Skeletal muscle cell (primary cell): ENCODE data around the gene FER.
"Not testable (repeated sequence)": the region's sequence is repeated elsewhere in the genome, so short reads cannot be mapped to it uniquely, and the experiment has no call there.

Experiments
- DNase-seq: peaks from one replicate; pipeline ENCODE4 v3.0.0-alpha.2; 2010; ENCODE audit warnings: low read depth
- H3K4me3 ChIP-seq: 2 replicates; pipeline ENCODE4 v1.5.1; 2011; ENCODE audit warnings: low read depth, mild to moderate bottlenecking, control low read depth, low read length, moderate library complexity

Gene FER

GRCh38 chr5:108743319-108743718, 4.4 kb upstream of the FER start:
- DNase-seq, result no peak
- H3K4me3 ChIP-seq, result no peak overlapping the region

- DNase-seq, result no peak
- H3K4me3 ChIP-seq, result no peak overlapping the region
These were observed 3.9 kb upstream of the FER start for GRCh38 chr5:108743846-108744245.

DNA sequence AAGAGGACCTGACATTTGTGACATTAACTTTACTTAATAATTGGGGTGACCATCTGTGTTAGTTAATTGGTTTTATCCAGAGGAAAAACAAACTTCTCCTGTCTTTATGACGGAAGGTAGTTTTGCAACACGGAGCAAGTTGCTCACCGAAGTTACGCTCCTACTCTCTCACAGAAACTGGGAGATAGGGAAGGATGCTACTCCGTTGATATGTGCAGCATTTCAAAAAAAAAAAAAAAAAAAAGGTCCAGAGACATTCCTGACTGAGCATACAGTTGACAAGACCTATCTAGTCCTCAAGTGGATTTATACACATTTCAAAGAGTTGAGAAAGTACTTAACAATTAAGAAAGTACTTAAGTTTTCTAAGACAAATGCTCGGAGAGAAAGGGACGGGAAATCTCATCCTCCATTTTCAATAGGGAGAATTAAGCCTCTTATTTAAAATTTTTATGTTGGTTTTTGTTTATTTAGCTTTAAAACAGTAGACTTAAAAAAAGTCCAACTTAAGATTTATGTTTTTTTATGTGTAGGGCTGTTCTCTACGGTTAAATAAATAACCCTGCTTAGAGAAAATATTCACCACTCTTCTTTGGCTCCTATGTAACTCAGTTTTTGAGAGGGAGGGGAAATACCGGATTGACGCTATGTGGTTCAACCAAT, 455 bp upstream of the FER start:
- peak overlapping the region; percentile 84 for H3K4me3 ChIP-seq
- no peak for DNase-seq

DNA sequence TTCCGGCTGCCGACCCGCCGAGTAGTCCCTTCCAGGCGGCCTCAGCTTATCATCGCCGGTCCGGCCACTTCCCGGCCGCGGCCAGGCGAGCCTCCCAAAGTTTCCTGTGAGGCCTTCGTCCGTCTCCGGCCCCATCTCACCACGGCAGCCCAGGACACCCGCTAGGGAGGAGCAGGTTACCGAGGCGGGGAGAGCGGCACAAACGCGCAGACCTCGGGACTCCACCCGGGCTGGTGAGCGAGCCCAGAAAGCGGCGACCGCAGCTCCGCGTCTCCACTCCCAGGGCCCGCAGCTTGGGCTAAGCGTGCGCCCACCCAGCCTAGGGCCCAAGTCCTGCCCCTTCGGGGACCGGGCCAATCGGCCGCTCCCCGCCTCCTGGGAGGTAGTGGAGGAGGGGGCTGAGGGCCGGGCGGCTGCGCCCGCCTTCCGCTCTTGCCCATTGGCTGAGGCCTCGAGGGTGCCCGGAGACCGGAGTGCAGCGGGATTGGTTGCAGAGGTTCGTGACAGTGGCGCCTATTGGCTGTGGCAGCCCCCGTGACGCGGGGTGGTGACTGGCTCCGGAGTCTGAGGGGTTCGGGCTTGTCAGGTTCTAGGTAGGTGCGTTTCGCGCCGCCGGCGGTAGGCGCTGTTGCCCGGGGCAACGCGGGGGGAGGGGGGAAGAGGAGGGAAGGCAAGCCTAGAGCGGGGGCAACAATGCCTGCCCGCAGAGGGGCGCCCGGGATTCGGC, 867 bp downstream of the FER start:
- peak; percentile 98 for DNase-seq
- H3K4me3 ChIP-seq, result peak overlapping the region; percentile 84

- H3K4me3 ChIP-seq, result peak overlapping the region; percentile 84
- DNase-seq, result peak; percentile 25
These were observed 1.6 kb downstream of the FER start for GRCh38 chr5:108749128-108749861.

DNA sequence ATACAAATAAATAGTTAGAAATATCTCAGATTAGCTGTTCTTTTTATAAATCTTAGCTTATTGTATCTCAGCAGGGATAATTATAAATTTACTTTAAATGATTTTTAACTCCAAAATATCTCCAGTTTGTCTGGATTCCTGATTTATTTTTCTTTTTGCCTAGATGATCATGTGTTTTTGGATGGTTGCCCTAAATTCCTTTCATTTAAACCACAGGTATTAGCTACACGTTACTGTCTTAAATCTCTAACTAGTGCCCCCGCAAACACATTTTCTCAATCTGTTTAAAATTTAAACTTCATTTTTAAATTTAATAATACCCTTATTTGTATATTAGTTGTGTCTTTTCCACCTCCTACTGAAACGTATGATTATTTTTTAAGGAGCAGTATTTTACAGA, 5.6 kb downstream of the FER start:
- H3K4me3 ChIP-seq, result no peak overlapping the region
- no peak for DNase-seq

- no peak for DNase-seq
- no peak overlapping the region for H3K4me3 ChIP-seq
These were observed 6.2 kb downstream of the FER start for GRCh38 chr5:108753877-108754276.

DNA sequence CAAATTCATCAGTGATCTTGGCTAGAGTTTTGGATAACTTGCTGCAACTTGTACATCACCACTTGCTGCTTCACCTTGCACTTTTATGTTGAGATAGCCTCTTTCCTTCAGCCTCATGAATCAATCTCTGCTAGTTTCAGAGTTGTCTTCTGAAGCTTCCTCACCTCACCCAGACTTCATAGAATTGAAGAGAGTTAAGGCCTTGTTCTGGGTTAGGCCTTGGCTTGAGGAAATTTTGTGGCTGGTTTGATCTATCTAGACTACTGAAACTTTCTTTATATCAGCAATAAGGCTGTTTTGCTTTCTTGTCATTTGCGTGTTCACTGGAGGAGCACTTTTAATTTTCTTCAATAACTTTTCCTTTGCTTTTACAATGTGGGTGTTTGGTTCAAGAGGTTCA, 12.8 kb downstream of the FER start:
- no peak for DNase-seq

DNA sequence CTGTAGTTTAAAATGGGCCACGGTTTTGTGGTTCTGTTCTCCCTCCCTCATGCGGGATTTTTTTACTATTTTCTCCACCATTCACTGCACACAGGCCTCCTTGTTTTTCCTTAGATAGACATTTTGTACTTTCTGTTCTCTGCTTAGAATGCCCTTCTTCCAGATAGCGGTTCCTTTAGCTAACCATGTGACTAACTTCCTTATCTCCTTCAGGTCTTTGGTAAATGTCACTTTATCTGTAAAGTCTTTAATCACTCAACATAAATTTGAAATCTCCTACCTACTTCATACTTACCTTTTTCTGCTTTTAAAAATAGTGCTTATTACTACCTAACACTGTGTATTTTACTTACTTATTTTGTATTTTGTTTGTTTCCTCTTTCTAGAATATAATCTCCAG, 15.0 kb downstream of the FER start:
- no peak for DNase-seq
- H3K4me3 ChIP-seq, result no peak overlapping the region

More for the DNA sequence above, 12.8 kb downstream of the FER start:
- H3K4me3 ChIP-seq, result no peak overlapping the region

- no peak for DNase-seq
- H3K4me3 ChIP-seq, result no peak overlapping the region
These were observed 15.7 kb downstream of the FER start for GRCh38 chr5:108763222-108763916.

DNA sequence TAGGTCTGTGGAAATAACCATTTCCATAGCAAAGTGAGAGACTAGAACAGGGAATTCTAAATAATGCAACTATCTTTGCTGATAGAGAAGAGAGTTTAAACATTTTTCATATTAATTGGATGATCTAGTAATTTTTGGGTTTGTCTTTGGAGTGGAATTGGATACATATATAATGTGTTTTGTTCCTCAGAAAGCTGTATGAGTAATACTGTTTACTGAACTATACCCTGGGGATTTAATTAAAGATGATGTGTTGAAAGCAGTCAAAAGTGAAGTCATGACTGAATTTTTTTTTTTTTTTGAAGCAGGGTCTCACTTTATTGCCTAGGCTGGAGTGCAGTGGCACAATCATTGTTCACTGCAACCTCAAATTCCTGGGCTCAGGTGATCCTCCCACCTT, 17.9 kb downstream of the FER start:
- no peak overlapping the region for H3K4me3 ChIP-seq
- DNase-seq, result no peak

DNA sequence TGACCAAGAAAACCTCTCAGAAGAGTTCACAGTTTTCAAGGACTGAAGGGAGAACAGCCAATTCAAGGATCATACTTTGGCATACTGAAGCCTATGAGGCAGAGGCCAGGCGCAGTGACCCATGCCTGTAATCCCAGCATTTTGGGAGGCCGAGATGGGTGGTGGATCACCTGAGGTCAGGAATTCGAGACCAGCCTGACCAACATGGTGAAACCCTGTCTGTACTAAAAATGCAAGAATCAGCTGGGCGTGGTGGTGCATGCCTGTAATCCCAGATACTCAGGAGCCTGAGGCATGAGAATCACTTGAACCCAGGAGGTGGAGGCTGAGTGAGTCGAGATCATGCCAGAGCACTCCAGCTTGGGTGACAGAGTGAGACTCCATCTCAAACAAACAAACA, 19.2 kb downstream of the FER start:
- not testable (repeated sequence) for DNase-seq, H3K4me3 ChIP-seq

- no peak for DNase-seq
- no peak overlapping the region for H3K4me3 ChIP-seq
These were observed 21.7 kb downstream of the FER start for GRCh38 chr5:108769352-108769751.

DNA sequence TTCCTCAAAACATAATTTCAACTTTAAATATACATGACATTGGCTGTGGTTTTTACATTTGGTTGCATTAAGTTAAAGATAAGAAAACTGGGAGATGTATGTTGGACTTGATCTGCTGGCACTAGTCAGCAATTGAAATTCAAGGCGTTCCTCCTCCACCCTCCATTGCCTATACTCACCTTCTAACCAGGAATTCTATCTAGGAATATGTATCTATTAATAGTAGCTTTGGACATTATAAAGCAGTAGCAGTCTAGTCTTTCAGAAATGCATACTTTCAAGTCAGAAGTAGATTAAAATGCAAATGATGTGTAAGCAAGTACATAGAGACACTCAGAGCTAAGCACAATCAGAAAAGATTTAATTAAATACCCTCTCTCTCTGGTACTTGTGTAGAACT, 24.9 kb downstream of the FER start:
- DNase-seq, result no peak
- no peak overlapping the region for H3K4me3 ChIP-seq

DNA sequence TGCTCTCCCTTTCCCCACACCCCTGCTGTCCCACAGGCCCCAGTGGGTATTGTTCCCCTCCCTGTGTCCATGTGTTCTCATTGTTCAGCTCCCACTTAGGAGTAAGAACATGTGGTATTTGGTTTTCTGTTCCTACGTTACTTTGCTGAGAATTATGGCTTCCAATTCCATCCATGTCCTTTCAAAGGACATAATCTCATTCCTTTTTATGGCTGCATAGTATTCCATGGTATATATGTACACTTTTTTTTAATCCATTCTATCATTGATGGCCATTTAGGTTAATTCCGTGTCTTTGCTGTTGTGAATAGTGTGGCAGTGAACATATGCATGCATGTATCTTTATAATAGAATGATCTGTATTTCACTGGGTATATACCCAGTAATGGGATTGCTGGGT, 25.6 kb downstream of the FER start:
- H3K4me3 ChIP-seq, result no peak overlapping the region
- no peak for DNase-seq

DNA sequence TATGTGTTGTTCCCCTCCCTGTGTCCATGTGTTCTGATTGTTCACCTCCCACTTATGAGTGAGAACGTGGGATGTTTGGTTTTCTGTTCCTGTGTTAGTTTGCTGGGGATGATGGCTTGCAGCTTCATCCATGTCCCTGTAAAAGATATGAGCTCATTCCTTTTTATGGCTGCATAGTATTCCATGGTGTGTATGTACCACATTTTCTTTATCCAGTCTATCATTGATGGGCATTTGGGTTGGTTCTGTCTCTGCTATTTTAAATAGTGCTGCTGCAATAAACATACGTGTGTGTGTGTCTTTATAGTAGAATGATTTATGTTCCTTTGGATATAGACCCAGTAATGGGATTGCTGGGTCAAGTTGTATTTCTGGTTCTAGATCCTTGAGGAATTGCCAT, 26.4 kb downstream of the FER start:
- DNase-seq, H3K4me3 ChIP-seq: not testable (repeated sequence)

DNA sequence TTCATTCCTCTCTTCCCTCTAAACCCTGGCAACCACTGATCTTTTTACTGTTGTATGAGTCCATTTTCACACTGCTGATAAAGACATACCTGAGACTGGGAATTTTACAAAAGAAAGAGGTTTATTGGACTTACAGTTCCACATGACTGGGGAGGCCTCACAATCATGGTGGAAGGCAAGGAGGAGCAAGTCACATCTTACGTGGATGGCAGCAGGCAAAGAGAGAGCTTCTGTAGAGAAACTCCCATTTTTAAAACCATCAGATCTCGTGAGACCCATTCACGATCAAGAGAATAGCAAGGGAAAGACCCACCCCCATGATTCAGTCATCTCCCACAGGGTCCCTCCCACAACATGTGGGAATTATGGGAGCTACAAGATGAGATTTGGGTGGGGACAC, 29.9 kb downstream of the FER start:
- DNase-seq, H3K4me3 ChIP-seq: not testable (repeated sequence)

DNA sequence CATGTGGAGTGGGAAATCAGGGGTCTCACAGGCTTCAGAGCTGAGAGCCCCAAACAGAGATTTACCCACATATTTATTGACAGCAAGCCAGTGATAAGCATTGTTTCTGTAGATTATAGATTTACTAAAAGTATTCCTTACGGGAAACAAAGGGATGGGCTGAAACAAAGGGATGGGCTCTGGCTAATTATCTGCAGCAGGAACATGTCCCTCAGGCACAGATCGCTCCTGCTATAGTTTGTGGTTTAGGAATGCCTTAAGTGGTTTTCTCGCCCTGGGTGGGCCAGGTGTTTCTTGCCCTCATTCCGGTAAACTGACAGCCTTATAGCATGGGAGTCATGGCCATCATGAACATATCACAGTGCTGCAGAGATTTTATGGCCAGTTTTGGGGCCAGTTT, 36.9 kb downstream of the FER start:
- not testable (repeated sequence) for H3K4me3 ChIP-seq, DNase-seq

DNA sequence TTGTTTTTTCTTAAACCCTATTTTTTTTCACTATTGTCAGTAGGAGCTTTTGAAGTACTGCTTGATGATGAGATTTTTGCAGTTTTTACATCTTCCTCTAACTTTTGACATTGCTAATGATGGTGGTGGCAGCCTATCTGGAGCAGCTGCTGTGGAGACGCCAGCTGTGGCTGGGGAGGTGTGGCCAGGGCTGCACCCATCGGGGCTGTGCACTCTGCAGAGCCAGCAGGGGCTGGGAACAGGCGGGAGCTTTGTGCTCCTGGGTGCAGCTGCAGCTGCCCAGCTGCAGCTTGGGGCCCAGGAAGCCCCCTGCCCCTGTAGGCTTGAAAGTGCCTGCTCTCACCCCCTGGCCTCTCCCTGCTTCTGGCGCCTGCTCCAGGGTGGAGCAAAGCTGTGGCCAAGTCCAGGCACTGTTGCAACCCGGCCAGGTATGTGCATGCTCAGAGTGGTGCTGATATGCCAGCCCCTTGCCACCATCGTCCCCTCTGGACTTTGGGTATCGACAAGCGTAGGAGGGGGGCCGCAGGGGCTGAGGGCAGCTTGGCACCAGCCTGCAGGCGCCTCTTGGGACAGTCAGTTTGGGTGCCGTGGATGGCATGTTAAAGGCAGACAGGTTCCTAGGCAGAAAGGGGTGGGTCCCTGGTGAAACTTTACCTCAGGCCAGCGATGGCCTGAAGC, 39.2 kb downstream of the FER start:
- no peak for DNase-seq
- no peak overlapping the region for H3K4me3 ChIP-seq

DNA sequence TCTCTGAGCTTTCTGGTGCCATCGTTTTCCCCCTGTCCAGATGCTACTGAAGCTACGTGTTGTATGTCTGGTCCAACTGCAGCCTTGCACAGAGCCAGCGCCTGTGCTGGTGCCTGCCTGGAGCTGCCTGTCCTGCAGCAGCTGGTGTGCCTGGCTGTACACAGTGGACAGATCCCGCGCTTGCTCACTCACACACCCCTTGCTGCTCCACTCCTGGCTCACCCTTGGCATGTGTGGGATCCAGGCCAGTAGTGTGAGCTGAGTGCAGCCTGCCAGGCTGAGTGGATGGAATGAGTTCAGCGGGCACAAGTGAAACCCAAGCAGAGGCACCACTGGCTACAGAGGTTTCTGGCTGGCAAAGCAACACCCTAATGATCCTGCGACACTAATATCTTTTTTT, 40.4 kb downstream of the FER start:
- H3K4me3 ChIP-seq, result no peak overlapping the region
- DNase-seq, result no peak
